T47D (cell line): ENCODE measurements around the gene AK9.
"Not testable (repeated sequence)": the region's sequence is repeated elsewhere in the genome, so short reads cannot be mapped to it uniquely, and the experiment has no call there.

Experiments
- DNase-seq, 2 experiments: peaks; one replicate each; pipeline versions ENCODE4 v3.0.0 to v3.0.0-alpha.2; 2011 to 2012; ENCODE audit warnings: low read depth in 1 of 2, low spot score in 1 of 2
- JUND ChIP-seq: IDR thresholded peaks from 2 replicates; pipeline ENCODE4 v1.6.1; 2012; ENCODE audit warnings: low read depth
- in situ Hi-C: cut with HindIII; loops from 2 replicates; pipeline ENCODE4 v1.10.0; 2016; ENCODE audit warnings: low sequenced_read_pairs, low pct_unique_long_range_greater_than_20kb

AK9 gene

DNA sequence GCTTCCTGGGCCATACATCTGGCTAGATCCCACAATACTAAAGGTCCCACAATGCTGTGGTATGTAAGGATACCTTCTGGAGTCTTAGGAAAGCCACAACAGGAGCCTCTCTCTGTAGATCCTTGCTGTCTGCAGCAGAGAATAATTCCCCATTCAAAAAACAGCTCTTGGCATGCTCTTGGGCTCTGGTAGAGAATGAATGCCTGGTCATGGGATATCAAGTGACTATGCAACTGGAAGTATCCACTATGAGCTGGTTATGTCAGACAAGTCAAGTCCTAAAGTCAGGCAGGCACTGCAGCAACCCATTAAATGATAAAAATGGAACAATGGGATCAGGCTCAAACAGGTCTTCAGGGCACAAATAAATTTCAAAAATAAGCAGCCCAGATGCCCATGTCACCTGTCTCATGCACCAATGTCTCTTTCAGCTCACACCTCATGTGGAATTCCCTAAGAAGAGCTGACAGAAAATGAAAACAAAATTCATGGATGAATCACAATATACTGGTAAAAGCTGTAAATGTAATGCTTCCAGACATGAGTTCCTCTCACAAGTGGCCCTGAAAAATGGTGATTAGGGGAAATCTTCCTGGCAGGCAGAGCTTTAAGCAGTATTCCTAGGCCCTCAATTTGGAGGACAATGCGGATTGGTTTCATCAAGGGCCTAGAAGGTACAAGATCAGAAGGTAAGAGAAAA lies 4.3 kb downstream of the AK9 start:
- in situ Hi-C loops: no loop called here

DNA sequence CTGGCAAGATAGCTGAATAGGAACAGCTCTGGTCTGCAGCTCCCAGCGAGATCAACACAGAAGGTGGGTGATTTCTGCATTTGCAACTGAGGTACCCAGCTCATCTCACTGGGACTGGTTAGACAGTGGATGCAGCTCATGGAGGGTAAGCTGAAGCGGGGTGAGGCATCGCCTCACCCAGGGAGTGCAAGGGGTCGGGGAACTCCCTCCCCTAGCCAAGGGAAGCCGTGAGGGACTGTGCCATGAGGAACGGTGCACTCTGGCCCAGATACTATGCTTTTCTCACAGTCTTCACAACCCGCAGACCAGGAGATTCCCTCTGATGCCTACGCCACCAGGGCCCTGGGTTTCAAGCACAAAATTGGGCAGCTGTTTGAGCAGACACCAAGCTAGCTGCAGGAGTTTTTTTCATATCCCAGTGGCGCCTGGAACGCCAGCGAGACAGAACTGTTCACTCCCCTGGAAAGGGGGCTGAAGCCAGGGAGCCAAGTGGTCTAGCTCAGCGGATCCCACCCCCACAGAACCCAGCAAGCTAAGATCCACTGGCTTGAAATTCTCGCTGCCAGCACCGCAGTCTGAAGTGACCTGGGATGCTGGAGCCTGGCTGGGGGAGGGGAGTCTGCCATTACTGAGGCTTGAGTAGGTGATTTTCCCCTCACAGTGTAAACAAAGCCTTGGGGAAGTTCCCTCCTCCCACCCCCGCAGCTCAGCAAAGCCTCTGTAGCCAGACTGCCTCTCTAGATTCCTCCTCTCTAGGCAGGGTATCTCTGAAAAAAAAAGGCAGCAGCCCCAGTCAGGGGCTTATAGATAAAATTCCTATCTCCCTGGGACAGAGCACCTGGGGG lies 12.1 kb downstream of the AK9 start:
- in situ Hi-C loops, DNase-seq: not testable (repeated sequence)

More for the DNA sequence above, 4.3 kb downstream of the AK9 start:
- no peak for TF ChIP-seq JUND
- no peak for DNase-seq

DNA sequence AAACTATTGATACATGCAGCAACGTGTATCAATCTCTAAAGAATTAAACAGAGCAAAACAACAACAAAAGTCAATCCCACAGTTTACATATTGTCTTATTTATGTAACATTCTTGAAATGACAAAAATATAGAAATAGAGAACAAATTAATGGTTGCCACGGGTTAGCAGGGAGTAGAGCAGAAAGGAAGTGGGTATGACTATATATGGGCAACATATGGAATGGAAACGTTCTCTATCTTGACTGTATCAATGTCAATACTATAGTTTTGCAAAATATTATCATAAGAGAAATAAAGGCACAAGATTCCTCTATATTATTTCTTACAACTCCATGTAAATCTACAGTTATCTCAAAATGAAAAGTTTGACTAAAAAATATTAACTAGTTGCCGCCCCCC lies 12.8 kb downstream of the AK9 start:
- in situ Hi-C loops: no loop called here
- DNase-seq: no peak
- TF ChIP-seq JUND: no peak

DNA sequence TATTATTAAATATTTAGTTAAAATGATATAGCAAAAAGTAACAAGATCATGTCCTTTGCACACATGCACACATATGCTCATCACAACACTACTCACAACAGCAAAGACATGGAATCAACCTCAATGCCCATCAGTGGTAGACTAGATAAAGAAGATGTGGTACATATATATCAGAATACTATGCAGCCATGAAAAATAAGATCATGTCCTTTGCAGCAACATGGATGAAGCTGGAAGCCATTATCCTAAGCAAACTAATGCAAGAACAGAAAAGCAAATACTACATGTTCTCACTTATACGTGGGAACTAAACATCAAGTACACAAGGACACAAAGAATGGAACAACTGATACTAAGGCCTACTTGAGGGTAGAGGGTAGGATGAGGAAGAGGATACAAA lies 14.3 kb downstream of the AK9 start:
- in situ Hi-C loops: no loop called here
- no peak for TF ChIP-seq JUND
- no peak for DNase-seq

DNA sequence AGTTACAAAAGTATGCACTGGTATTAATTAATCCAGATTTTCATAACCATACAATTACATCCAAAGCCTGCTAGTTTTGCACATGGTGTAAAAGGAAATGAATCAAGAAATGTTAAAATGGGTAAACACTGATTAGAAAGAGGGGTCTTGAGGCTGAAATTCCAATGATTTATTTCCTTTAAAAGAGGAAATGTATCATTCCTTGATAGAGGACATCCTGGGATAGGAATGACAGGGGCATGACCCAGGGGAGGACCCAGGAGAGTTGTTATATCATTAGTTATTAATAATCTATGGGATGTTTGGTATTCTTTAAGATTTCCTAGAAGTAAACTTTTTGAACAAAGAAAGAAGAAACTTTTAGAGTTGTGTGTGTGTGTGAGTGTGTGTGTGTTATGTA lies 18.2 kb downstream of the AK9 start:
- TF ChIP-seq JUND: no peak
- in situ Hi-C loops: no loop called here
- DNase-seq: no peak

DNA sequence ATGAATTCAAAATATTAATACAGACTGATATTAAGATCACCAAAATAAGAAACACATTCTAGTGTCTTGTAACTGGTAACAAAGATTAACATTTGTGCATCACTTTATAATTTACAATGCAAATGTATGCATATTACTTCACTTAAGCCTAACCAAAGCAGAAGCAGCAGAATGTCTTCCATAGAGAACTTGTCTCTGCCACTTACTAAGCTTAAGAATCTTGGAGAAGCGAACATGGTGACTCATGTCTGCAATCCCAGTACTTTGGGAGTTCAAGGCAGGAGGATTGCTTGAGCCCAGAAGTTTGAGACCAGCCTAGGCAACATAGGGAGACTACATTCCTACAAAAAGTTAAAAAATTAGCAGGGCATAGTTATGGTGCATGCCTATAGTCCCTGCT lies 18.8 kb downstream of the AK9 start:
- in situ Hi-C loops: no loop called here
- DNase-seq: no peak
- TF ChIP-seq JUND: no peak

DNA sequence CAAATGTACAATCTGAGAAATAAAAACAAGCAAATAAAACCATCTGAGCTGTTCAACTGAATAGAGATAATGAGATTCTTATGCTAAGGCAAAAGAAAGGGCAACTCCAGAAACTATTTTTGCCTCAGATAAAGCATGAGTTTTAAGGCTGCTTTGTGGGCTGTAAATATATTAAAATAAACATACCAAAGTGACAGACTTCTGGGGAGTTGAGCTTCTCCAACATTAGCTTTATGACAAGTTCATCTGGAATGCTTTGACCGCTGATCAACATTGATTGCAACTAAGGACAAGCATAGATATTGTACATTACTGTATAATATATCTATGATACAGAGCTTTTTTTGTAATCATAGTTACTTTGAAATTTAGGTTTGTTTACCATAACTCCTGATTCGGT lies 19.3 kb downstream of the AK9 start:
- DNase-seq: no peak
- no peak for TF ChIP-seq JUND

DNA sequence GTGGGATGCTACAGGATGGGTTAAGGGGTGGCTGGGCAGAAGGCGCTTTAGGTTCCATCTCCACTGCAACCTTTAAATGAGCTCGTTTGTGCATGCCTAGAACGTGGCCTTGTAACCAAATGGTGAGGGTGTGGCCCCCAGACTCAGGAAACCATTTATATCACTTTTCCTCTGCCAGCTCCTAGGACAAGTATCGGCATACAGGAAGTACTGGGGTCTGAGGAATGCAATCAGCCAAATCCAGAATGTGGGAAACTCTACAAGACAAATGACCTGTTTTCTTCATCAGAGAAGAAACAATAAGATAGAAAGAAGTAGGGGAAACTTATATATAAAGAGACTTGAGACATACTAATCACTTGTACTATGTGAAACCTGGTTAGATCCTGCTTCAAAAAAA lies 21.2 kb downstream of the AK9 start:
- no peak for TF ChIP-seq JUND
- in situ Hi-C loops: no loop called here

More for the DNA sequence above, 19.3 kb downstream of the AK9 start:
- in situ Hi-C loops: no loop called here

DNA sequence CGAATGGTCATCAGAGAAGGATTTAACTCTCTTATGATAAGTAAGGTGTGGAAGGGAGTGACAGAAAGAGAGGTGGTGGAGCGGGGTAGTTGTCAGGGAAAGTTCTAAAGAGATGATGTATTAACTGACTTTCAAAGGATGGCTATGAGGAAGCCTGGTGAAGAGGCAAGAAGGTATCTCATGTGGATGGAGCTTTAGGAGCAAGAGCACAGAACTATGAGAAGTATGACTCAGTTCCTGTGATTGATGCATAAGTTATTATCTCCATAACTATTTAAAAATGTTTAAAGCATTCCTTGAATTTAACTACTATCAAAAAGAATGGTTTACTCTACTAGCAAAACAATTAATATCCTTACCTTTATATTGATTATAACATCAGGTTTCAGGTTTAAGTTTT lies 28.8 kb downstream of the AK9 start:
- DNase-seq: no peak
- in situ Hi-C loops: no loop called here

More for the DNA sequence above, 21.2 kb downstream of the AK9 start:
- DNase-seq: no peak

DNA sequence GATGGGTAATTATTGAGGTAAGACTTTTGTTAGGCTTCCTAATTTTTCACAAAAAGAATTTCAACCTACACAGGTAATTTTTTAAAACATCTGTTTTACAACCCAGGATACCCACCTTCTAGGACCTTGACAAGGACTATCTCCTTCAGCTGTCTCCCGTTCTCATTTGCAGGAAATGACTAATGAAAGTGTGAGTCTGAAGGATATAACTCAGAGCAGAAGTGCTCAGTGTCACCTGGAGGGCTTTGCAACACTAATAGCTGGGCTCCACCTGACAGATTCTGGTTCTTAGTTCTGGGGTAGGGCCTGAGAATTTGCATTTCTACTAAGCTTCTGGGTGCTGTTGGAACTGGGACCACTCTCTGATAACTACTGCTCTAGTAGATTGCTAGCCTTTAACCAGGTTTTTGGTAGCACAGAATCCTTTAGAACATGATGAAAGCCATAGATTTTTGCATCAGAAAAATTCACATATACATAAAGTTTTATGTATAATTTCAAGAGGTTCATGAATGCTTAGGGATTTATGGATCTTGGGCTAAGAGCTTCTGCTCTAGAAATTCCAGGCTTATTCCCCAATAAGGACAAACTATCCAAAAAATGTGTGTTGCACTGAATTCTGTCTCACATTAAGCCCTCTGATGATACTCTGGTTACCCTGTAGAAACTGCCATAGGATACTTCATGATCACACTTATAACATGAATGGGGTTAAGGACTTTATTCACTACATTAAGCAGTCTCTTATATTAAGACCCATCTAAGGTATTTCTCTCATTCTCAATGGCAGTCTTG lies 30.3 kb downstream of the AK9 start:
- DNase-seq: no peak
- TF ChIP-seq JUND: no peak
- in situ Hi-C loops: no loop called here

More for the DNA sequence above, 28.8 kb downstream of the AK9 start:
- no peak for TF ChIP-seq JUND

DNA sequence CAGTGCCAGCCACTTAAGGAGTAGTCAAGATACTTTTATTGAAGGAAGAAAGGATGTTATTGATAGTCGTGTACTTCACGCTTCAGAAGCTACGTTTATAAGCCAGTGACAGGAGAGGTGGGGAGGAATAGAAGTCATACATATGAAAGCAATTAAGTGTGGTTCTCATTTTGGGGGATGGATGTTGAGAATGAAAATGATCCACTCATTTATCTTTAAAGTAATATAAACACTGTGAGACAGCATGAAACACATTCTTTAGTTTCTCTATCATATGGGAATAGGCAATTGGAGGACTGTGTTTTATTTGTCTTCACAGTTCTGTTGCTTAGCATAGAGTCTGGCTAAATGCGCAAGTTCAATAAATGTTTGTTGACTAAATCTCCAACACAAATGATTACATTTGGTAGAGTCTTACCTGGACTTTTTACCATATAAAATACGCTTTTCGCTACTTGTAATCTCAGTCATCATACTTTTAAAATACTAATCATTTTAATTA lies 35.2 kb downstream of the AK9 start:
- TF ChIP-seq JUND: no peak
- in situ Hi-C loops: no loop called here

DNA sequence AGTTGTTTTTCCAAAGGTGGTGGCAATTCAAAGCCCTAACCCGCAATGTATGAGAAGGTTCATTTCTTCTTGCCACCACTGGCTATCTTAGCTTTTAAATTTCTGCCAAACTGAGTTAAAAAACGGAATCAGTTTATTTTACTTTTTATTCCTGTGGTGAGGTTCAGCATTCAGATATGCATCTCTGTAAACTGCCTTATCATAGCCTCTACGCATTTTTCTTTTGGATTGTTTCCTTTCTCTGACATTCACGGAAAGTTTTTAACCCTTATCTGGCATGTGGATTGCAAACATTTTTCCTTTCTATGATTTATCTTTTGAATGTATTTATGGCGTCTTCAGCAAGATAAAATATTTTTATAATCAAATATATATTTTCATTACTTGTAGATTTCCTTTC lies 37.7 kb downstream of the AK9 start:
- TF ChIP-seq JUND: no peak
- in situ Hi-C loops: no loop called here
- DNase-seq: no peak

More for the DNA sequence above, 35.2 kb downstream of the AK9 start:
- no peak for DNase-seq

DNA sequence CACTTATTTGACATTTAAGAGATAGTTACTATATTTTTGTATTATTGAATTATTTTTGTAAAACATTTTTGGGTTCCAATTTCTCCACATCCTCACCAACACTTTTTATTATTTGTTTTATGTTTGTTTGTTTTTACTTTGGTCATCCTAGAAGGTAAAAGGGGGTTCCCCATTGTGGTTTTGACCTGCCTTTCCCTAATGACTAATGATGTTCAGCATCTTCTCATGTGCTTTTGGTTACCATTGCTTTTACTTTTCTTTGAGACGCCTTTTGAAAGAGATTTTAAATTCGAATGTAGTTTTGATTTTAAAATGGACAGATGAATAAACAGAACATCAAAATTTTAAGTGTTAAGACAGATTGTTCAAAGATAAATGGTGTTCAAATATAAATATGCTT lies 46.9 kb downstream of the AK9 start:
- TF ChIP-seq JUND: no peak
- in situ Hi-C loops: no loop called here
- DNase-seq: no peak
